Muscle of leg (tissue), 9 donors: ENCODE results near the gene ITGA8. TPM values are rescaled to one million over a fixed set of nuclear protein-coding genes. Genes with fewer than 3 reads are reported as not detected.

ENCODE experiments used
- polyA plus RNA-seq, 8 donors: library from polyadenylated mRNA; unstranded; fragments of 120-200 nt; gene quantifications; one replicate each; pipeline versions ENCODE4 v1.2.1 to v1.2.3, GENCODE V29; 2013; ENCODE audit warnings: inconsistent platforms in 1 of 8, low replicate concordance in 1 of 8; ENCODE audit not compliant: insufficient read length in 8 of 8, insufficient read depth in 1 of 8
- total RNA-seq: library from RNA; stranded (reverse); fragments of 120-200 nt; gene quantifications from one replicate; pipeline ENCODE4 v1.2.4, GENCODE V29; 2013

Gene ITGA8
- total and polyA plus RNA-seq, 9 donors: 6.2 to 10.4 (median 7.5) TPM

Other genes with a start within 250 kb of the ITGA8 start
- gene MINDY3, start 140.6 kb upstream of the ITGA8 start, total RNA-seq: 29.3 TPM
- 10 to 100 TPM; 20.9 to 29.4 (median 24.2) TPM for gene MINDY3, start 140.6 kb upstream of the ITGA8 start, polyA plus RNA-seq